GM21576 (cell line): ENCODE measurements around the gene TBC1D12.

Experiments used
- ATAC-seq: cut with Tn5 transposase; IDR thresholded peaks from one replicate; pipeline ENCODE4 v1.9.1; 2021; ENCODE audit warnings: mild to moderate bottlenecking, moderate library complexity; ENCODE audit not compliant: unreplicated experiment

The TBC1D12 gene

GRCh38 chr10:94405406-94405805, 3.1 kb downstream of the TBC1D12 start:
- ATAC-seq, result no peak

- no peak for ATAC-seq
Observed at GRCh38 chr10:94407668-94408067, 5.3 kb downstream of the TBC1D12 start.

GRCh38 chr10:94409021-94409657, 6.8 kb downstream of the TBC1D12 start:
- ATAC-seq, result no peak

GRCh38 chr10:94411304-94411703, 9.0 kb downstream of the TBC1D12 start:
- no peak for ATAC-seq

GRCh38 chr10:94412449-94412848, 10.1 kb downstream of the TBC1D12 start:
- no peak for ATAC-seq

GRCh38 chr10:94413361-94413760, 11.0 kb downstream of the TBC1D12 start:
- no peak for ATAC-seq

GRCh38 chr10:94416896-94417295, 14.6 kb downstream of the TBC1D12 start:
- ATAC-seq, result no peak

- no peak for ATAC-seq
Observed at GRCh38 chr10:94417321-94417720, 15.0 kb downstream of the TBC1D12 start.

- no peak for ATAC-seq
Observed at GRCh38 chr10:94420516-94420915, 18.2 kb downstream of the TBC1D12 start.

GRCh38 chr10:94420998-94421528, 18.7 kb downstream of the TBC1D12 start:
- no peak for ATAC-seq

GRCh38 chr10:94423627-94424026, 21.3 kb downstream of the TBC1D12 start:
- no peak for ATAC-seq

GRCh38 chr10:94424714-94425337, 22.5 kb downstream of the TBC1D12 start:
- no peak for ATAC-seq

- ATAC-seq, result no peak
Observed at GRCh38 chr10:94425942-94426341, 23.6 kb downstream of the TBC1D12 start.

- no peak for ATAC-seq
Observed at GRCh38 chr10:94427166-94427565, 24.8 kb downstream of the TBC1D12 start.

GRCh38 chr10:94428766-94429707, 26.7 kb downstream of the TBC1D12 start:
- ATAC-seq, result no peak

- no peak for ATAC-seq
Observed at GRCh38 chr10:94430701-94431100, 28.4 kb downstream of the TBC1D12 start.

GRCh38 chr10:94432443-94432842, 30.1 kb downstream of the TBC1D12 start:
- ATAC-seq, result no peak

- no peak for ATAC-seq
Observed at GRCh38 chr10:94439275-94439861, 37.0 kb downstream of the TBC1D12 start.

GRCh38 chr10:94440096-94440495, 37.8 kb downstream of the TBC1D12 start:
- ATAC-seq, result no peak

GRCh38 chr10:94443047-94443446, 40.7 kb downstream of the TBC1D12 start:
- ATAC-seq, result no peak

- ATAC-seq, result no peak
Observed at GRCh38 chr10:94443549-94443948, 41.2 kb downstream of the TBC1D12 start.
